PC-9 (cell line): Measurements from ENCODE around the gene OCEL1.

ENCODE experiments used
- EZH2 ChIP-seq: fragments of 200-600 bp; sonication (generic); IDR thresholded peaks from 2 replicates; pipeline ENCODE4 v1.8.0; 2017; ENCODE audit warnings: antibody characterized with exemption, low read depth
- TF ChIP-seq, protein P1 (sequence below): fragments of 200-600 bp; sonication (generic); conservative IDR thresholded peaks from 2 replicates; pipeline ENCODE4 v1.6.1; 2017; ENCODE audit warnings: mixed run types, antibody characterized with exemption, mild to moderate bottlenecking, moderate library complexity

DNA sequence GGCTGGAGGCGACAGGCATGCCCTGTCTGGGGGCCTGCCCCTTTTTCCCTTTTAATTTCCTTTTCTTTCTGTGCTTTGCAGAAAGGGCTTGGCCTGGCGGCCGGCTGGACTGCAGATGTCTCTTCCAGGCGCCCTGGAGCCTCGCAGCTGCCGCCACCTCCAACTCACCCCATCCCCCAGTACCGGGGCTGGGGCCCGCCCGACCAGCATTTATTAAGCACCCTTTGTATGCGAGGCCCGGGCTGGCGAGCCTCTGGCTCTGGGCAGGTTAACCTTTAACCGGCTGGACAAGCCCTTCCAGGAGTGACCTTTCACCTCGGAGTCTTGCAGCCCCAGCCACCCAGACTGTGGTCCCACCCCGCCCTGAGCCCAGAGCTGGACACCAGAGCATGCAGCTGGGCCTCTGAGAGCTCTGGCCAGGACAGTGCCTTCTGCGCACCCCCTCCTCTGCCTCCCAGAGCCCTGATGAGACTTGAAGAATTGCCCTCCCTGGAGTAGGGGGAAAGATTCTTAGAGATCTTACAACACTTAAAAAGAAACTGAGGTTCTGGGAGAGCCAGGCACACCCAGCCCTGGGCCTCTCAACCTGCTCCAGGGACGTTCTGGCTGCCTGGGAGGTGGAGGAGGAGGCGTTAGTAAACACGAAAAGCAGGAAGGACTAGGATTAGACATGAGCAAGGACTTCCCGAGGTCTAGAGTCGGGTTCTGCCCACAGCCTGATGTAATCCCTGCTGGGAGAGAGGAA, 20.8 kb downstream of the OCEL1 start:
- TF ChIP-seq, protein P1, sequence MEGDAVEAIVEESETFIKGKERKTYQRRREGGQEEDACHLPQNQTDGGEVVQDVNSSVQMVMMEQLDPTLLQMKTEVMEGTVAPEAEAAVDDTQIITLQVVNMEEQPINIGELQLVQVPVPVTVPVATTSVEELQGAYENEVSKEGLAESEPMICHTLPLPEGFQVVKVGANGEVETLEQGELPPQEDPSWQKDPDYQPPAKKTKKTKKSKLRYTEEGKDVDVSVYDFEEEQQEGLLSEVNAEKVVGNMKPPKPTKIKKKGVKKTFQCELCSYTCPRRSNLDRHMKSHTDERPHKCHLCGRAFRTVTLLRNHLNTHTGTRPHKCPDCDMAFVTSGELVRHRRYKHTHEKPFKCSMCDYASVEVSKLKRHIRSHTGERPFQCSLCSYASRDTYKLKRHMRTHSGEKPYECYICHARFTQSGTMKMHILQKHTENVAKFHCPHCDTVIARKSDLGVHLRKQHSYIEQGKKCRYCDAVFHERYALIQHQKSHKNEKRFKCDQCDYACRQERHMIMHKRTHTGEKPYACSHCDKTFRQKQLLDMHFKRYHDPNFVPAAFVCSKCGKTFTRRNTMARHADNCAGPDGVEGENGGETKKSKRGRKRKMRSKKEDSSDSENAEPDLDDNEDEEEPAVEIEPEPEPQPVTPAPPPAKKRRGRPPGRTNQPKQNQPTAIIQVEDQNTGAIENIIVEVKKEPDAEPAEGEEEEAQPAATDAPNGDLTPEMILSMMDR, result no peak
- TF ChIP-seq EZH2, result no peak
